GM12801 (cell line): Measurements from ENCODE around the gene FAF2.

Experiments
- TF ChIP-seq, protein P1 (sequence below): IDR thresholded peaks from one replicate; pipeline ENCODE4 v1.5.1; 2011; ENCODE audit warnings: control low read depth; ENCODE audit not compliant: insufficient read length; ENCODE audit errors: extremely low read depth

Gene FAF2

DNA sequence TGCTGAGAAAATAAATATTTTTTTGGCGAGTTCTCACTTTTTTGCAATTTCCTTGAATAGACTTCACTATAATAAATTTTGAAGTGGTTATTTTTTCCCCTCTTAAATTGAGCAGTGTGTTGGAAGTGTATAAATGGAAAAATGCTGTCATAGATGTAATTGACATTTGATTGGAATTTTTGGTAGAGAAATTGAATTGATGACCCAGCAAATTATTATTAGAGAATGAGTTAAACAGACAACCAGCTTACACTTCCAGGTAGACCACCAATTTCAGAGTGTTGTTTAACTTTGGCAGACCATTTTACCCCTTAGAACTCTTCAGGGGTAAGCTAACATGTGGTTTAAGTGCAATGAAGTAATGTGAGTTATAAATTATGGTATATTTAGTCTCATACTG lies 1.9 kb downstream of the FAF2 start:
- TF ChIP-seq, protein P1, sequence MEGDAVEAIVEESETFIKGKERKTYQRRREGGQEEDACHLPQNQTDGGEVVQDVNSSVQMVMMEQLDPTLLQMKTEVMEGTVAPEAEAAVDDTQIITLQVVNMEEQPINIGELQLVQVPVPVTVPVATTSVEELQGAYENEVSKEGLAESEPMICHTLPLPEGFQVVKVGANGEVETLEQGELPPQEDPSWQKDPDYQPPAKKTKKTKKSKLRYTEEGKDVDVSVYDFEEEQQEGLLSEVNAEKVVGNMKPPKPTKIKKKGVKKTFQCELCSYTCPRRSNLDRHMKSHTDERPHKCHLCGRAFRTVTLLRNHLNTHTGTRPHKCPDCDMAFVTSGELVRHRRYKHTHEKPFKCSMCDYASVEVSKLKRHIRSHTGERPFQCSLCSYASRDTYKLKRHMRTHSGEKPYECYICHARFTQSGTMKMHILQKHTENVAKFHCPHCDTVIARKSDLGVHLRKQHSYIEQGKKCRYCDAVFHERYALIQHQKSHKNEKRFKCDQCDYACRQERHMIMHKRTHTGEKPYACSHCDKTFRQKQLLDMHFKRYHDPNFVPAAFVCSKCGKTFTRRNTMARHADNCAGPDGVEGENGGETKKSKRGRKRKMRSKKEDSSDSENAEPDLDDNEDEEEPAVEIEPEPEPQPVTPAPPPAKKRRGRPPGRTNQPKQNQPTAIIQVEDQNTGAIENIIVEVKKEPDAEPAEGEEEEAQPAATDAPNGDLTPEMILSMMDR: no peak

DNA sequence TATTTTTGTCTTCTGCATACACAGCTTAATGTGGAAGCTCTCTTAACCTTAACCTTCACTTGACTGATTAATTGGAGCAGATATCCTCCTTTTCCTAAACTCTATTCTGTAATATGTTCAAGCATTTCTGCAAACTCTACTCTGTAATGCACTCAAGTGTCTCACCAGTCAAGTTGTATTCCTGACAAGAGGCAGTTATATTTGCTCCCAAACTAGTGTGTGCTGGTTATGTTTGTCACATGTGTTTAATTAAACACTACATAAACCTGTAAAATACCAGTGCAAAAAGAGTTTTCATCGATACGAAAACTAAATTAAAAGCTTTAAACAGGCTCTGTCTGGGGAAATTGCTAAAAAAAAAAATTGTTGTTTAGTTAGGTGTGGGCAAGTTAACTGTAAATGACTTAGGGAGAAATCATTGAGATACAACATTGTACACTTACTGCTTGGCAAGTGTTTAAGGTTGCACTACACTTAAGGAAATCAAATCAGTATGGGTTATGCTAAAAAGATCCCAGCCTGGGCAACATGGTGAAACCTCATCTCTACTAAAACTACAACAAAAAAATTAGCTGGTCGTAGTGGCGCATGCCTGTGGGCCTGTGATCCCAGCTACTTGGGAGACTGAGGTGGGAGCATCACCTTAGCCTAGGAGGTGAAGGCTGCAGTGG lies 6.7 kb downstream of the FAF2 start:
- TF ChIP-seq, protein P1: no peak

DNA sequence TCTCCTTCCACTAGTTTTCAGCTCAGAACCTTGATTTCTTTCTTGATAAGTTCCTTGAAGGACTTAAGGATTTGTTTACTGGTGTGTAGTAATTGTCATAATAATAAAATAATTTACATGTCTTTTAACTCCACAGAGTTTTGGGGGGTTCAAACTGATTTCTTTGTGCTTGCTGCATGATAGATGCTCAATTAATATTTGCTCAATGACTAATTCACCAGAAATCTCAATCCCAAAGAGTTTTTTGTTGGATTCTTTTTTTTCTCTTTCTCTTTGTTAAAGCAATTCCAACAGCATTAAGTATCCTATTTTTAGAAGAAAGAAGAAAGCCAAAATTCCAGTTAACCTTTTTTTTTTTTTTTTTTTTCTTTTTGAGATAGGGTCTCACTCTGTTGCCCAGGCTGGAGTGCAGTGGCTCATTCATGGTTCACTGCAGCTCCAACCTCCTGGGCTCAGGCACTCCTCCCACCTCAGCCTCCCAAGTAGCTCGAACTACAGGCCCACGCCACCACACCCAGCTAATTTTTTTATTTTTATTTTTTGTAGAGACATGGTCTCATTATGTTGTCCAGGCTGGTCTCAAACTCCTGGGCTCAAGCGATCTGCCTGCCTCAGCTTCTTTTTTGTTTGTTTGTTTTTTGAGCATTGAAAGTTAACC lies 10.8 kb downstream of the FAF2 start:
- TF ChIP-seq, protein P1: no peak

DNA sequence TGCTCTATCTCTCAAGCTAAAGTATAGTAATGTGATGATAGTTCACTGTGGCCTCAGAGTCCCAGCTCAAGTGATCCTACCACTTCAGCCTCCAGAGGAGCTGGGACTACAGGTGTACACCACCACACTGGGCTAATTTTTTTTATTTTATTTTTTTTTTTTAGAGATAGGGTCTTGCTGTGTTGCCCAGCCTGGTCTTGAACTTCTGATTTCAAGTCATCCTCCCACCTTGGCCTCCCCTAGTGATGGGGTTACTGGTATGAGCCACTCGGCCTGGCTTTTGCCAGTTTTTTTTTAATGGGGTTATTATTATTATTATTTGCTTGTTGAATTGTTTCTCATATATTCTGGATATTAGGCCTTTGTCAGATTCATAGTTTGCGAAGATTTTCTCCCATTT lies 13.2 kb downstream of the FAF2 start:
- TF ChIP-seq, protein P1: no peak

DNA sequence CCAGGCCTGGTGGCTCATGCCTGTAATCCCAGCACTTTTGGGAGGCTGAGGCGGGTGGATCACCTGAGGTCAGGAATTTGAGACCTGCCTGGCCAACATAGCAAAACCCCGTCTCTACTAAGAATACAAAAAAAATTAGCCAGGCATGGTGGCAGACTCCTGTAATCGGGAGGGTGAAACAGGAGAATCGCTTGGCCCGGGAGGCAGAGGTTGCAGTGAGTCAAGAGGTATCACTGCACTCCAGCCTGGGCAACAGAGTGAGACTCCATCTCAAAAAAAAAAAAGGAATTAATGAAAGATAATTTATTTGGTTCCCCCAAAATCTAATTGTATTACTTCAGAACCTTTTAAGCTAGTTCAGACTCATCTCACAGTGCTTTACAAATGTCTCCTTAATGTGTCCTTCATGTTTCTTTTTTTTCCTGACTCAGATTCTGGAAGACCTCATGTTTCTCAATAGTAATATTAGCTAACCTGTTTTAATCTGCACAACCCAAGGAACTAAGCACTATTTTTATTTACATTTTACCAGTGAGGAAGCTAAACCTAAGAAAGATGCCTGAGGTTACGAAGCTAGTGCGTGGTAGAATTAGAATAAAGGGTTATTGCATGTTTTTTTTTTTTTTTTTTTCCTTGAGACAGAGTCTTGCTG lies 15.1 kb downstream of the FAF2 start:
- TF ChIP-seq, protein P1: no peak

DNA sequence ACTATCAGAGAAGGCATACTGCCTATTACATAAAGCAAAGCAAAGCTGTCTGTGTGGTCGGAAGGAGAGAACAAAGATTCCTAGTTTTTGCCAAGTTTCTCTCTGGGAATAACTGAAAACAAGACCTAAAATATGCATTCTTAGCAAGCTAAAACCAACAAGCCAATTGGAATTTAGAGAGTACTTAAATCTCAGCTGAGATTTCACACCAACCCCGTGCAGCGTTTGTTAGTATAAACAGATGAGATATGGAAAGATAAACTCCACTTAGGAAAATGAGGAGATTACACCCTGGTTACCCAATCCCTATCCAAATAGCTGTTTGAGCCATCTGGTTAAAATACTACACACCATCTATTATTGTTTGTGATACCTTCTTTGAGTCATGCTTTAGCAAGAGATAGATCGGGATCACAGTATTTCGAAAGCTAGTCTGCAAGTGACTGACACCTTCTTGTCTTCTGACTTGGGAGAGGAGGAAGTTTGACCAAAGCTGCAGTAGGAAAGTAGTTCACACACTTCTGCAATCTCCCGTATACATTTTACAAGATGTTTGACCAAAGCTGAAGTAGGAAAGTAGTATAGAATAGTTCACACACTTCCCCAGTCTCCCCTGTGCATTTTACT lies 18.2 kb downstream of the FAF2 start:
- TF ChIP-seq, protein P1: no peak

DNA sequence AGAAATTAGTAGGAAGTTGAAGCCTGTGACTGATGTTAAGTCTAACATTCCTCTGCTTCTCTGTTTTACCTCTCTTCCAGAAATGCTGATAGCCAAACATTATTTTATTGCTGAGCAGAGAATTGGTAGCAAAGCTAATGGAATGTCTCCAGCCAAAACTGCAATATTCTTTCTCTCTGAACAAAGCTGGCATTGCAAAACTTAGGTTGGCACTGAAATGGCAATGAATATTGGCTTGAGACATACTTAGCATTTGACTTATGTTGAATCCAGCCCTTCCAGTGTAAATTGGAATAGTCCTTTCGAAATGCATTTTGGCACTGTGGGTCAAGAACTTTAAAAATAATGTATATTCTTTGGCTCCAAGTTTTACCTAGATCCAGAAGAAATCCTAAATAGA lies 21.1 kb downstream of the FAF2 start:
- TF ChIP-seq, protein P1: no peak
